H1 (cell line): ENCODE measurements around the gene IL32. TPM values are rescaled to one million over a fixed set of nuclear protein-coding genes. Genes with fewer than 3 reads are reported as not detected.

ENCODE experiments used
- CHD2 ChIP-seq: IDR thresholded peaks from 2 replicates; pipeline ENCODE4 v1.6.1; 2012; ENCODE audit warnings: low read length, improper control_type of control experiment
- CREB1 ChIP-seq: IDR thresholded peaks from 2 replicates; pipeline ENCODE4 v1.6.1; 2012; ENCODE audit warnings: inconsistent platforms
- EGR1 ChIP-seq: IDR thresholded peaks from 2 replicates; pipeline ENCODE4 v1.6.1; 2011; ENCODE audit warnings: low read depth, low read length, borderline replicate concordance
- GABPA ChIP-seq: IDR thresholded peaks from 2 replicates; pipeline ENCODE4 v1.6.1; 2011; ENCODE audit warnings: mild to moderate bottlenecking, low read length, moderate library complexity, borderline replicate concordance; ENCODE audit not compliant: insufficient read depth
- MAX ChIP-seq: IDR thresholded peaks from 2 replicates; pipeline ENCODE4 v1.6.1; 2012; ENCODE audit warnings: inconsistent platforms
- POU5F1 ChIP-seq: IDR thresholded peaks from 2 replicates; pipeline ENCODE4 v1.6.1; 2011; ENCODE audit warnings: low read depth, mild to moderate bottlenecking, low read length, moderate library complexity
- SP1 ChIP-seq: IDR thresholded peaks from 2 replicates; pipeline ENCODE4 v1.6.1; 2011; ENCODE audit warnings: low read depth, low read length
- TCF12 ChIP-seq: IDR thresholded peaks from 2 replicates; pipeline ENCODE4 v1.6.1; 2011; ENCODE audit warnings: low read depth, mild to moderate bottlenecking, low read length
- polyA plus RNA-seq, 7 experiments: library from polyadenylated mRNA; depleted of rRNA in 3 of 7; stranded (reverse) in 5 of 7; unstranded in 2 of 7; fragments of >200 nt in 5 of 7; fragments of 200-250 nt in 2 of 7; gene quantifications; 1 replicate in 5 of 7; 2 replicates in 1 of 7; 4 replicates in 1 of 7; pipeline versions ENCODE4 v1.2.1 to v1.2.3, GENCODE V29; 2011 to 2013; ENCODE audit warnings: missing spikeins in 2 of 7, mixed read lengths in 2 of 7
- total RNA-seq: library from RNA; stranded (reverse); fragmentation: NEBNext Ultra II Directional; extraction: Animal tissue kit (Norgen Biotek cat#: 25700); gene quantifications from 2 replicates; pipeline ENCODE4 v1.2.1, GENCODE V29; 2021

IL32 gene
- total and polyA plus RNA-seq, 2 of the 8 experiments (the other 6 are each of a cell fraction or from before 2014, with no cell fraction given) = 2.7 to 5.0 TPM

GRCh38 chr16:3017794-3018506 is 47.5 kb upstream of the IL32 start, which contains the start of gene CLDN6 (continued):
- TF ChIP-seq GABPA = no peak
- peak; percentile 39; the same call in 1 of the 2 replicates for TF ChIP-seq CHD2
- 0 out of 2 replicates have a peak, but pooled peaks have one; percentile 45 for TF ChIP-seq SP1
- TF ChIP-seq TCF12 = peak; percentile 73; the same call in 1 of the 2 replicates
- no peak; the same call in none of the 2 replicates for TF ChIP-seq MAX
- no peak for TF ChIP-seq EGR1
- TF ChIP-seq POU5F1 = no peak
- peak; percentile 89 for TF ChIP-seq CREB1
- TF ChIP-seq, all 59 proteins: peak for 22
